HG02885 (cell line): ENCODE measurements around the gene RDX.

Experiments used
- ATAC-seq: cut with Tn5 transposase; IDR thresholded peaks from one replicate; pipeline ENCODE4 v1.9.1; 2021; ENCODE audit warnings: mild to moderate bottlenecking; ENCODE audit not compliant: unreplicated experiment, poor library complexity

RDX gene

DNA sequence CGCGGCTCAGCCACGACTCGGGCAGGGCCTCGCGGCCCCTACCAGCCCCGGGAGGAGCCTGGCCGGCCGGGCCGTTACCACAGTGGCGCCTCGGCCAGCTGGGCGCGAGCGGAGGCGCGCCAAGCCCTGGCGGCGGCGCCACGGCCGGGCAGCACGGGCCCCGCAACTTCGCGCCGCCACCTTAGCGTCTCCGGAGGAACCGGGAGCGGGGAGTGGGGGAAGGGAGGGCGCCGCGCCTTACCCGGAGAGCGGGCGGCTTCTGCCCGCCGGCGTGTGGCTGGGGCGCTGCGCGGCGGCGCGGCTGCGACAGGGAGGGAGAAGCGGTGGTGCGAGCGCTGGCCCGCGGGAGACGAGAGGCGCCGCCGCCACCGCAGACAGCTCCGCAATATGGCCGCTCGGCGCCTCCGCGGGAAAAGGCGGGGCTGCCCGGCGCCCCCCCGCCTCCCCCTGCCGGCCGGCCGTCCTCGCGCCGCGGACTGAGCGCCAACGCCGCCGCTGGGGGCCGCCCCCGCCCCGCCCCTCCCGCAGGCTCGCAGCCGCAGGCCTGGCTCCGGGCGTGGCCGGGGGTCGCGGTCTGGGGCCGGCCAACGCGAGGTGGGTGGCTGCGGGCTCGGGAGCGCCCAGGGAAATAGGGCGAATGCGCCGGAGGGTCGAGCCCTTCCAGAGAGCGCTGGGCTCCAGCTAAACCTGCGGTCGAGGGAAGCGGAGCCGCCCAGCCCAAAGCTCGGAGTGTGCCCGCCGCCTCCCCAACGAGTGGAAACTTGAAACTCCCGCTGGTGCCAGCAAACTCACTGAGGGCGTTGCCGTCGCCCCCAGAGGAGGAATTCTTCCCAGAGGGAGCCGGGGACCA, at the start of gene RDX:
RDX (minus strand) TSS at position 389 of the 850 bp plus-strand sequence. CDS start 16,922 bp downstream, outside the sequence.
- peak; percentile 80 for ATAC-seq

DNA sequence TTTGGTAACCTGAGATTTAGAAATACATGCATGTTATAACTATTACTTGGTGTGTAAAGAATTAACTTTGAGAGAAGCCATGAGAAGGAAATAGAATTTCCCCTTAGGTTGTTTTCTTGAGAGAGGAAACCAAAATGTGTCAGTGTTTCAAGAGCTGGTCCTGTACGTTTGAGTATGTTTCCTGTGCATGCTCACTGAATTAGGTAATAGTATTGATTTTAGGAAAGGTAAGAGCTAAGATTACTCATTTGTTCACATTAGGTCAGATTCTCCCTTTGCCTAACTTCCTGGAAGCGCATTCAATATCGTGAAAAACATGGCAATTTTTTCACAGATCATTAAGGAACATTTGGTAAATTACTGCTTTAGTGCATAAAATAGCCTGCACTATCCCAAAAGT, 49.3 kb upstream of the RDX start:
- peak; percentile 45 for ATAC-seq

GRCh38 chr11:110340436-110340835, 44.0 kb upstream of the RDX start:
- ATAC-seq, result no peak

DNA sequence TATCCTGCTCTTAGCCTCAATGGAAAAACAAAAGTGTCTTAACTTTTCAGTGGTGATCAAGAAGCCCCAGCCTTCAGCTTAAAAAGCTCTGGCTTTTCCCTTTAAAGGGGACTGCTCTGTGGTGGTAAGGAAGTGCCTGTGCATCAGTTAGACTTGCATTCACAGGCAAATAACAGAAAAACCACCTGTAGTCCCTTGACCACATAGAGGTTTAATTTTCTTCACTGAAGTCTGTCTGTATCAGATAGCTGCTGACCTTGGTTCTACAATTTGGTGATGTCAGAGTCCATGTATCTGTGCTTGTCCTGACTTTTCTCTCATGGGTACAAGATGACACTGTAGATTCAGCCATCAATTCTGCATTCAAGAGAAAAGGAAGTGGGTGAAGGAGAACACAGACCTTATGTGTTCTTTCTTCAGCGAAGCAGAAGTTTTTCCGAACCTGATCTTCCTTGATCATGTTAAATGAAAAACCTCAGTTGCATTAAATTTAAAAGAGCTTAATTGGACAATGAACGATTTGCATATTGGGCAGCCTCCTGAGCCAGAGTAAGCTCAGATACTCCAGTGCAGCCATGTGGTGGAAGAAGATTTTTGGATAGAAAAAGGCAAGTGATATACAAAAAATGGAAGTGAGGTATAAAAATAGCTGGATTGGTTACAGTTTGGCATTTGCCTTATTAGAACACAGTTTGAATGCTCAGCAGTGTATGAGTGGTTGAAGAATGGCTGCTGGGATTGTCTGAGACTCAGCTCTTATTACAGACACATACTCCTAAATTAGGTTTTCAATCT, 43.2 kb upstream of the RDX start:
- peak; percentile 36 for ATAC-seq

DNA sequence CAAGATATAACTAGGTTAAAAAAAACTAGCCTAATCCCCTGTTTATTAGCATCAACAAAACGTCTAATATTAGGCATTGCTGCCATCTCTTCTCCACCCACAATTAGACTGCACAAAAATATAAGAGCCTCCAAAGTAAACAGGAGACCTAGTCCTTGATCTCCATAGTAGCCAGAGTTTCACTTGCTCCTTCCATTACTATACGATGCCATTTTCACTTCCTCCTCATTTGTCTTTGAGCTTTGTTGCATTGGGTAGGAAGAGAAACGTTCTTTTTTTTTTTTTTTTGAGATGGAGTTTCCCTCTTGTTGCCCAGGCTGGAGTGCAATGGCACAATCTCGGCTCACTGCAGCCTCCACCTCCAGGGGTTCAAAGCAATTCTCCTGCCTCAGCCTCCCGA, 42.3 kb upstream of the RDX start:
- ATAC-seq, result peak; percentile 50

- ATAC-seq, result no peak
Measured at GRCh38 chr11:110337570-110338193, 41.3 kb upstream of the RDX start.

- ATAC-seq, result no peak
Measured at GRCh38 chr11:110336054-110336453, 39.6 kb upstream of the RDX start.

DNA sequence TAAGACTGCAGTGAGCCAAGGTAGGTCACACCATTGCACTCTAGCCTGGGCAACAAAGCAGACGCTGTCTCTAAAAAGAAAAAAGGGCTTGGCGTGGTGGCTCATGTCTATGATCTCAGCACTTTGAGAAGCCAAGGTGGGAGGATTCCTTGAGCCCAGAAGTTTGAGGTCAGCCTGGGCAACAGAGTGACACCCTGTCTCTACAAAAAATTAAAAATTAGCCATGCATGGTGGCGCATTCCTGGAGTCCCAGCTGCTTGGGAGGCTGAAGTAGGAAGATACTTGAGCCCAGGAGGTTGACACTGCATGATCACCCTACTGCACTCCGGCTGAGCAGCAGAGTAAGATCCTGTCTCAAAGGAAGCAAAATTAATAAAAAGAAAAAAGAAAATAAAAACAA, 38.9 kb upstream of the RDX start:
- no peak for ATAC-seq

- no peak for ATAC-seq
Measured at GRCh38 chr11:110331626-110332025, 35.2 kb upstream of the RDX start.

- no peak for ATAC-seq
Measured at GRCh38 chr11:110329445-110329844, 33.0 kb upstream of the RDX start.

DNA sequence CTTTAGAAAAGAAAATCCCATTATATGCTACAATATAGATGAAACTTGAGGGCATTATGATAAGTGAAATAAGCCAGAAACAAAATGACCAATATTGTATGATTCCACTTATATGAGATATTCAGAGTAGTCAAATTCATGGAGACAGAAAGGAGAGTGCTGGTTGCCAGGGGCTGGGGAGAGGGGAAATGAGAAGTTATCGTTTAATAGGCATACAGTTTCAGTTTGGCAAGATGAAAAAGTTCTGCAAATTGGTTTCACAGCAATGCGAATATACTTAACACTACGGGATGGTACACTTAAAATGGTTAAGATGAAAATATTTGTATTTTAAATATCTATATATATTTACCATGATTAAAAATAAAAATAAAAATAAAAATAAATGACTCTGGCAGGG, 31.1 kb upstream of the RDX start:
- ATAC-seq, result peak; percentile 35

GRCh38 chr11:110323786-110324185, 27.4 kb upstream of the RDX start:
- ATAC-seq, result no peak

- ATAC-seq, result no peak
Measured at GRCh38 chr11:110319501-110319900, 23.1 kb upstream of the RDX start.

- no peak for ATAC-seq
Measured at GRCh38 chr11:110318638-110319404, 22.4 kb upstream of the RDX start.

DNA sequence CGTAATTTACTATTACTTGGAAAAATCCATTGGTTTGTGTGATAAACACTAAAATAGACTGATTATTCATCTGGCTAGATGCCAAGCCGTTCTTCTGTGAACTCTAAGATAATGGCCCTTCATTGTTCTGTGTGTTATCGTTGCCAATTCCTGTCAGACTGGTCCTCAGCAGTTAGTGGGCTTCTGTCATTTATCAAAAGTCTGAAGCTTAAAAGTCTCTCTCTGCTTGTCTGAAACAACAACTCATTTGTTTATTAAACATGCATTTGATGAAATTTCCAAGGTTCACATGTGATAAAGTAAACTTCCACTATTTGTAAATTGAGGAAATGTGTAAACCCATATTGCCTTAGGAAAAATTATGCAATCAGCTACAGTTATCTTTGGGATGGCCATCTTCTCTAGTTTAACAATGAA, 21.1 kb upstream of the RDX start:
- ATAC-seq, result no peak

DNA sequence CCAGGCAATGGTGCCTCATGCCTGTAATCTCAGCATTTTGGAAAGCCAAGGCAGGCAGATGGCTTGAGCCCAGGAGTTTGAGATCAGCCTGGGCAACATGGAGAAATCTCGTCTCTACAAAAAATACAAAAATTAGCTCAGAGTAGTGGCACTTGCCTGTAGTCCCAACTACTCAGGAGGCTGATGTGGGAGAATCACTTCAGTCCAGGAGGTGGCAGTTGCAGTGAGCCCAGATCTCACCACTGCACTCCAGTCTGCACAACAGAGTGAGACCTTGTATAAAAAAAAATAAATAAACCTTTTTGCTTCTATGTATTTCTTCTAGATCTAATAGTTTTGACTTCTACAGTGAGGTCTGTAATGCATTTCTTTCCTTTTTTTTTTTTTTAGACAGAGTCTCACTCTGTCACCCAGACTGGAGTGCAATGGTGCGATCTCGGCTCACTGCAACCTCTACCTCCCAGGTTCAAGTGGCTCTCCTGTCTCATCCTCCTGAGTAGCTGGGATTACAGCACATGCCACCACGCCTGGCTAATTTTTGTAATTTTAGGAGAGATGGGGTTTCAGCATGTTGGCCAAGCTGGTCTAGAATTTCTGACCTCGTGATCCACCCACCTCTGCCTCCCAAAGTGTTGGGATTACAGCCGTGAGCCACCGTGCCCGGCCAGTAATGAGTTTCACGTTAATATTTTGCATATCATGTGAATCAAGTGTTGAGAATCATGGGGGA, 18.1 kb upstream of the RDX start:
- ATAC-seq, result no peak

DNA sequence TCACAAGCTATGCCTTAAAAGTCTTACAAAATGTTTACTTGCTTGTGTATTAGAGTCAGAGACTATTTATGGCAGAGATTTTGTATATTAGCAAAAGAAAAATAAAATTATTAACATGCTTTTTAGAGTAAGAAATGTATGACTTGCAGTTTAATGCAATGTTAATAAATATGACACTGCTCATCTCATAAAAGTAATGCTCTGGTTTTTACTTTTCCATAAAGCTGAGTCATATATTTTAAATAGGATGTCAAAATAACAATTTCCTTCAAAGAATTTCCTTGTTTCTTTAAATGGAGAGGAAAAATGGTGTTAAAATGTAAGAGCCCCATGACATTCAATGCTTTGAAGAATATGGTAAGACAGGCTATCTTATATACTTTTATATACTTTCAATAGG, 16.3 kb upstream of the RDX start:
- no peak for ATAC-seq

GRCh38 chr11:110311783-110312579, 15.6 kb upstream of the RDX start:
- no peak for ATAC-seq

DNA sequence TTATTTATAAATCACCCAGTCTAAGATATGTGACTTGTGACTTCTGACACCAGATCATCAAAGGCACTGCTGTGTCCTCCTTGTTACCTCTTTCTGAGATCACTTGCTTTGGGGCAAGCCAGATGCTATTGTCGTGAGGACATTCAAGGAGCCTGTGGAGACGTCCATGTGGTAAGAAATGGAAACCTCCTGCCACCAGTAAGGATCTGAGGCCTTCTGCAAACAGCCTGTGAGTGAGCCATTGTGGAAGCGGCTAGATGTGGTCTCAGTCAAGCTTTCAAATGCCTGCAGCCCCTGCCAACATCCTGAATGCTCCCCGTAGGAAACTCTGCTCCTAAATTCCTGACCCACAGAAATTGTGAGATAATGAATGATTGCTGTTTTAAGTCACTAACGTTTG, 11.7 kb upstream of the RDX start:
- no peak for ATAC-seq
